Adipocyte (in vitro differentiated cells): ENCODE data around the gene ATP5PO.
A peak's percentile ranks its signal among the peaks of the same experiment; 100 is the strongest.
"Not testable (repeated sequence)": the region's sequence is repeated elsewhere in the genome, so short reads cannot be mapped to it uniquely, and the experiment has no call there.

Experiments used
- DNase-seq: peaks from one replicate; pipeline ENCODE4 v3.0.0-alpha.2; 2015; ENCODE audit warnings: low read depth
- H3K27me3 ChIP-seq: replicated peaks from 2 replicates; pipeline ENCODE4 v1.7.0; 2013; ENCODE audit warnings: mild to moderate bottlenecking, low read length, moderate library complexity; ENCODE audit not compliant: control insufficient read depth, insufficient read depth
- H3K36me3 ChIP-seq: 2 replicates; pipeline ENCODE4 v1.7.0; 2013; ENCODE audit warnings: low read length, mild to moderate bottlenecking, moderate library complexity; ENCODE audit not compliant: control insufficient read depth, insufficient read depth, severe bottlenecking
- H3K4me1 ChIP-seq: 2 replicates; pipeline ENCODE4 v1.7.0; 2013; ENCODE audit warnings: mild to moderate bottlenecking, low read length, moderate library complexity; ENCODE audit not compliant: control insufficient read depth, insufficient read depth
- H3K4me3 ChIP-seq: 2 replicates; pipeline ENCODE4 v1.7.0; 2013; ENCODE audit warnings: mild to moderate bottlenecking, low read length, moderate library complexity
- H3K9ac ChIP-seq: 2 replicates; pipeline ENCODE4 v1.7.0; 2013; ENCODE audit warnings: mild to moderate bottlenecking, low read length, moderate library complexity
- H3K9me3 ChIP-seq: 2 replicates; pipeline ENCODE4 v1.7.0; 2013; ENCODE audit warnings: mild to moderate bottlenecking, low read length, moderate library complexity; ENCODE audit not compliant: control insufficient read depth

The ATP5PO gene

GRCh38 chr21:33881689-33882440 lies 33.7 kb downstream of the ATP5PO start:
- H3K9ac ChIP-seq: no peak overlapping the region
- H3K27me3 ChIP-seq: no peaks in the 10 kb centered on the region
- peaks cover 28% of the 10 kb centered on the region for H3K4me1 ChIP-seq
- H3K4me3 ChIP-seq: no peak overlapping the region
- no peaks in the 10 kb centered on the region for H3K36me3 ChIP-seq
- H3K9me3 ChIP-seq: no peaks in the 10 kb centered on the region
- no peak for DNase-seq

- Histone ChIP-seq H3K36me3 (no peaks in the 10 kb centered on the region), H3K9me3 (no peaks in the 10 kb centered on the region), H3K9ac (no peak overlapping the region), H3K27me3 (no peaks in the 10 kb centered on the region), H3K4me1 (peaks cover 28% of the 10 kb centered on the region), H3K4me3 (no peak overlapping the region)
- no peak for DNase-seq
These were observed 35.0 kb downstream of the ATP5PO start for GRCh38 chr21:33880626-33881025.

GRCh38 chr21:33878824-33879223 lies 36.8 kb downstream of the ATP5PO start:
- Histone ChIP-seq H3K9ac (no peak overlapping the region), H3K36me3 (no peaks in the 10 kb centered on the region), H3K4me3 (no peak overlapping the region), H3K4me1 (peaks cover 17% of the 10 kb centered on the region), H3K27me3 (no peaks in the 10 kb centered on the region), H3K9me3 (no peaks in the 10 kb centered on the region)
- no peak for DNase-seq

- Histone ChIP-seq H3K9ac (no peak overlapping the region), H3K36me3 (no peaks in the 10 kb centered on the region), H3K4me1 (peaks cover 26% of the 10 kb centered on the region), H3K27me3 (no peaks in the 10 kb centered on the region), H3K4me3 (no peak overlapping the region), H3K9me3 (no peaks in the 10 kb centered on the region)
- DNase-seq: no peak
These were observed 40.4 kb downstream of the ATP5PO start for GRCh38 chr21:33875026-33875695.

- Histone ChIP-seq H3K4me3 (no peak overlapping the region), H3K4me1 (peaks cover 28% of the 10 kb centered on the region), H3K9me3 (no peaks in the 10 kb centered on the region), H3K9ac (no peak overlapping the region), H3K27me3 (no peaks in the 10 kb centered on the region), H3K36me3 (no peaks in the 10 kb centered on the region)
- DNase-seq: no peak
These were observed 41.4 kb downstream of the ATP5PO start for GRCh38 chr21:33874161-33874560.

GRCh38 chr21:33872881-33873515 lies 42.6 kb downstream of the ATP5PO start:
- Histone ChIP-seq H3K4me1 (peaks cover 28% of the 10 kb centered on the region), H3K9ac (no peak overlapping the region), H3K27me3 (no peaks in the 10 kb centered on the region), H3K4me3 (no peak overlapping the region), H3K36me3 (no peaks in the 10 kb centered on the region), H3K9me3 (no peaks in the 10 kb centered on the region)
- no peak for DNase-seq

GRCh38 chr21:33871171-33871570 lies 44.4 kb downstream of the ATP5PO start:
- no peak for DNase-seq
- no peaks in the 10 kb centered on the region for H3K36me3 ChIP-seq
- H3K9ac ChIP-seq: peak overlapping the region; percentile 51
- no peaks in the 10 kb centered on the region for H3K27me3 ChIP-seq
- H3K4me3 ChIP-seq: no peak overlapping the region
- peaks cover 21% of the 10 kb centered on the region for H3K4me1 ChIP-seq
- H3K9me3 ChIP-seq: no peaks in the 10 kb centered on the region

- no peaks in the 10 kb centered on the region for H3K9me3 ChIP-seq
- no peak for DNase-seq
- H3K9ac ChIP-seq: peak overlapping the region; percentile 51
- H3K4me3 ChIP-seq: no peak overlapping the region
- peaks cover 21% of the 10 kb centered on the region for H3K4me1 ChIP-seq
- no peaks in the 10 kb centered on the region for H3K27me3 ChIP-seq
- no peaks in the 10 kb centered on the region for H3K36me3 ChIP-seq
These were observed 44.8 kb downstream of the ATP5PO start for GRCh38 chr21:33870768-33871167.

GRCh38 chr21:33869873-33870272 lies 45.7 kb downstream of the ATP5PO start:
- H3K9me3 ChIP-seq: no peaks in the 10 kb centered on the region
- no peak overlapping the region for H3K4me3 ChIP-seq
- H3K36me3 ChIP-seq: no peaks in the 10 kb centered on the region
- H3K27me3 ChIP-seq: no peaks in the 10 kb centered on the region
- H3K4me1 ChIP-seq: peaks cover 21% of the 10 kb centered on the region
- H3K9ac ChIP-seq: peak overlapping the region; percentile 51
- no peak for DNase-seq

- H3K9me3 ChIP-seq, H3K9ac ChIP-seq, DNase-seq, H3K27me3 ChIP-seq, H3K4me3 ChIP-seq, H3K36me3 ChIP-seq: not testable (repeated sequence)
- peaks cover 12% of the 10 kb centered on the region for H3K4me1 ChIP-seq
These were observed 47.7 kb downstream of the ATP5PO start for GRCh38 chr21:33867868-33868267.

- no peak overlapping the region for H3K9ac ChIP-seq
- no peak for DNase-seq
- H3K27me3 ChIP-seq: no peaks in the 10 kb centered on the region
- H3K9me3 ChIP-seq: no peaks in the 10 kb centered on the region
- H3K4me1 ChIP-seq: peaks cover 11% of the 10 kb centered on the region
- no peaks in the 10 kb centered on the region for H3K36me3 ChIP-seq
- no peak overlapping the region for H3K4me3 ChIP-seq
These were observed 48.8 kb downstream of the ATP5PO start for GRCh38 chr21:33866826-33867225.
